ENCODE data around the gene STEAP4.

Gene STEAP4

GRCh38 chr7:88338503-88338902, 31.8 kb upstream of the STEAP4 start:
- TF ChIP-seq Cebpa-rat (IDR thresholded peaks at IDR 0.05), result no peak
- Histone ChIP-seq H3K27ac (no peak overlapping the region), H3K4me2 (no peak overlapping the region), H3K27me3 (no peaks in the 10 kb centered on the region), H3K9me3 (replicated peaks in 1 of 11) (no peaks in the 10 kb centered on the region), H3K4me1 (no peaks in the 10 kb centered on the region), H3K36me3 (no peaks in the 10 kb centered on the region), H3K4me3 (no peak overlapping the region), H3K9ac (no peak overlapping the region), H4K20me1 (no peaks in the 10 kb centered on the region)

GRCh38 chr7:88337572-88337971, 30.9 kb upstream of the STEAP4 start:
- H3K4me2 ChIP-seq, result 0 out of 22 replicates have a peak overlapping the region, but pooled peaks of 2 of the 11 experiments have one; percentile 1 to 15
- no peaks in the 10 kb centered on the region for H3K27me3 ChIP-seq
- H3K9ac ChIP-seq, result no peak overlapping the region
- 0 out of 22 replicates have a peak, but pooled peaks cover 0 to 5% (median 0%) of the 10 kb centered on the region in 11 experiments for H3K9me3 ChIP-seq (replicated peaks in 1 of 11)
- no peaks in the 10 kb centered on the region for H3K36me3 ChIP-seq
- no peak overlapping the region for H3K4me3 ChIP-seq
- TF ChIP-seq Cebpa-rat (IDR thresholded peaks at IDR 0.05), result no peak
- H3K4me1 ChIP-seq, result no peaks in the 10 kb centered on the region
- no peaks in the 10 kb centered on the region for H4K20me1 ChIP-seq
- no peak overlapping the region for H3K27ac ChIP-seq

GRCh38 chr7:88331322-88331721, 24.6 kb upstream of the STEAP4 start:
- no peaks in the 10 kb centered on the region for H4K20me1 ChIP-seq
- TF ChIP-seq Cebpa-rat (IDR thresholded peaks at IDR 0.05), result no peak
- peaks cover 0 to 18% (median 10%) of the 10 kb centered on the region in 10 experiments; a peak in 15 of 20 replicates for H3K4me1 ChIP-seq
- H3K36me3 ChIP-seq, result no peaks in the 10 kb centered on the region
- H3K4me2 ChIP-seq, result no peak overlapping the region
- H3K9ac ChIP-seq, result no peak overlapping the region
- H3K4me3 ChIP-seq, result no peak overlapping the region
- no peak overlapping the region for H3K27ac ChIP-seq
- H3K27me3 ChIP-seq, result no peaks in the 10 kb centered on the region
- peaks cover 10 to 20% (median 14%) of the 10 kb centered on the region in 11 experiments for H3K9me3 ChIP-seq (replicated peaks in 1 of 11)

- TF ChIP-seq Cebpa-rat (IDR thresholded peaks at IDR 0.05), result no peak
- H3K27me3 ChIP-seq, result no peaks in the 10 kb centered on the region
These were observed 23.1 kb upstream of the STEAP4 start for GRCh38 chr7:88329532-88330463.

GRCh38 chr7:88328787-88329186, 22.1 kb upstream of the STEAP4 start:
- Histone ChIP-seq H3K27me3 (no peaks in the 10 kb centered on the region), H3K27ac (peak overlapping the region in 5 of 11 experiments; percentile 3 to 51 (median 26); a peak in 7 of 22 replicates)

More at GRCh38 chr7:88329532-88330463, 23.1 kb upstream of the STEAP4 start:
- H3K4me3 ChIP-seq, result no peak overlapping the region
- peaks cover 10 to 20% (median 14%) of the 10 kb centered on the region in 11 experiments for H3K9me3 ChIP-seq (replicated peaks in 1 of 11)
- peaks cover 0 to 18% (median 10%) of the 10 kb centered on the region in 10 experiments; a peak in 15 of 20 replicates for H3K4me1 ChIP-seq
- no peaks in the 10 kb centered on the region for H4K20me1 ChIP-seq
- H3K27ac ChIP-seq, result peak overlapping the region in 4 of 11 experiments; percentile 3 to 32 (median 26); a peak in 6 of 22 replicates
- peak overlapping the region in 4 of 11 experiments; percentile 19 to 62 (median 50); a peak in 3 of 22 replicates for H3K4me2 ChIP-seq
- no peaks in the 10 kb centered on the region for H3K36me3 ChIP-seq
- H3K9ac ChIP-seq, result no peak overlapping the region

GRCh38 chr7:88324699-88325098, 18.0 kb upstream of the STEAP4 start:
- no peaks in the 10 kb centered on the region for H3K36me3 ChIP-seq
- no peak overlapping the region for H3K4me2 ChIP-seq
- no peak for TF ChIP-seq Cebpa-rat (IDR thresholded peaks at IDR 0.05)

More at GRCh38 chr7:88328787-88329186, 22.1 kb upstream of the STEAP4 start:
- Histone ChIP-seq H3K9ac (no peak overlapping the region), H3K9me3 (replicated peaks in 1 of 11) (peaks cover 10 to 20% (median 14%) of the 10 kb centered on the region in 11 experiments), H3K4me3 (no peak overlapping the region), H4K20me1 (no peaks in the 10 kb centered on the region), H3K36me3 (no peaks in the 10 kb centered on the region), H3K4me2 (peak overlapping the region in 8 of 11 experiments; percentile 9 to 62 (median 34); a peak in 11 of 22 replicates), H3K4me1 (peaks cover 0 to 18% (median 10%) of the 10 kb centered on the region in 10 experiments; a peak in 15 of 20 replicates)
- TF ChIP-seq Cebpa-rat (IDR thresholded peaks at IDR 0.05), result no peak

GRCh38 chr7:88322151-88322550, 15.5 kb upstream of the STEAP4 start:
- Histone ChIP-seq H3K4me1 (peaks cover 0 to 7% (median 0%) of the 10 kb centered on the region in 10 experiments; a peak in 3 of 20 replicates), H3K9ac (no peak overlapping the region), H3K36me3 (no peaks in the 10 kb centered on the region), H4K20me1 (no peaks in the 10 kb centered on the region), H3K27me3 (no peaks in the 10 kb centered on the region), H3K4me3 (no peak overlapping the region), H3K9me3 (replicated peaks in 1 of 11) (no peaks in the 10 kb centered on the region), H3K4me2 (peak overlapping the region in 2 of 11 experiments; percentile 5 to 25; a peak in 3 of 22 replicates), H3K27ac (no peak overlapping the region)
- no peak for TF ChIP-seq Cebpa-rat (IDR thresholded peaks at IDR 0.05)

More at GRCh38 chr7:88324699-88325098, 18.0 kb upstream of the STEAP4 start:
- Histone ChIP-seq H3K9ac (no peak overlapping the region), H3K4me3 (no peak overlapping the region), H4K20me1 (no peaks in the 10 kb centered on the region), H3K4me1 (peaks cover 0 to 21% (median 10%) of the 10 kb centered on the region in 10 experiments; a peak in 15 of 20 replicates), H3K27ac (no peak overlapping the region), H3K27me3 (no peaks in the 10 kb centered on the region), H3K9me3 (replicated peaks in 1 of 11) (peaks cover 0 to 2% (median under 1%) of the 10 kb centered on the region in 11 experiments; a peak in 11 of 22 replicates)

GRCh38 chr7:88321694-88322093, 15.0 kb upstream of the STEAP4 start:
- Histone ChIP-seq H3K36me3 (no peaks in the 10 kb centered on the region), H3K4me3 (no peak overlapping the region), H3K27ac (no peak overlapping the region), H3K4me1 (peaks cover 0 to 9% (median 0%) of the 10 kb centered on the region in 10 experiments; a peak in 3 of 20 replicates), H3K9ac (no peak overlapping the region), H4K20me1 (no peaks in the 10 kb centered on the region), H3K9me3 (replicated peaks in 1 of 11) (no peaks in the 10 kb centered on the region), H3K27me3 (no peaks in the 10 kb centered on the region), H3K4me2 (peak overlapping the region in 1 of 11 experiments; percentile 25; a peak in 1 of 22 replicates)
- no peak for TF ChIP-seq Cebpa-rat (IDR thresholded peaks at IDR 0.05)

GRCh38 chr7:88318196-88318595, 11.5 kb upstream of the STEAP4 start:
- H3K27ac ChIP-seq, result no peak overlapping the region
- peaks cover 0 to 42% (median 3%) of the 10 kb centered on the region in 10 experiments; a peak in 8 of 20 replicates for H3K4me1 ChIP-seq
- no peaks in the 10 kb centered on the region for H4K20me1 ChIP-seq
- TF ChIP-seq Cebpa-rat (IDR thresholded peaks at IDR 0.05), result no peak
- H3K27me3 ChIP-seq, result no peaks in the 10 kb centered on the region
- no peaks in the 10 kb centered on the region for H3K9me3 ChIP-seq (replicated peaks in 1 of 11)
- no peaks in the 10 kb centered on the region for H3K36me3 ChIP-seq
- no peak overlapping the region for H3K4me2 ChIP-seq
- H3K9ac ChIP-seq, result no peak overlapping the region
- no peak overlapping the region for H3K4me3 ChIP-seq

Measured in BLaER1 treated with 17β-estradiol and CSF1 and Interleukin-3, amounts not matched to agents 10 nM and 100 nM (cell line).